ENCODE measurements around the gene LAMB3. TPM values are rescaled to one million over a fixed set of nuclear protein-coding genes. Genes with fewer than 3 reads are reported as not detected.

Gene LAMB3
- total RNA-seq, 1 experiment from 2014 or later: 90.0 TPM

- H3K4me1 ChIP-seq (replicated peaks; ENCODE audit: insufficient read depth): peaks cover 3% of the 10 kb centered on the region; the same call in 1 of the 2 replicates
- H4K20me1 ChIP-seq (ENCODE audit: insufficient read depth): peaks cover 3% of the 10 kb centered on the region
- CTCF ChIA-PET: interaction anchor here (0.5 to 0.9 kb wide), 2 partner anchors 49 to 969 kb away, joined by 3 to 4 read pairs; no protein-coding TSS in a partner anchor
- H3K27me3 ChIP-seq (ENCODE audit: insufficient read depth, low read depth): no peaks in the 10 kb centered on the region
- no peak overlapping the region for H3K4me3 ChIP-seq
- intact Hi-C loops (cut with micrococcal nuclease; ENCODE audit: unreplicated experiment): no loop called here
- no peak for TF ChIP-seq CTCF (conservative IDR thresholded peaks at IDR 0.05)
- no peak for TF ChIP-seq EZH2 (IDR thresholded peaks at IDR 0.05; ENCODE audit: low read depth)
- H3K27ac ChIP-seq: no peak overlapping the region
- no peaks in the 10 kb centered on the region for H3K9me3 ChIP-seq (ENCODE audit: insufficient read depth, low read depth)
- POLR2A ChIA-PET (ENCODE audit: unreplicated experiment): interaction anchor here (0.6 kb wide), 1 partner anchor 32 kb away, joined by 3 read pairs; no protein-coding TSS in a partner anchor
- H3K4me2 ChIP-seq: no peak overlapping the region
- no peaks in the 10 kb centered on the region for H3K9me2 ChIP-seq (ENCODE audit: insufficient read depth)
- H2AFZ ChIP-seq: no peak overlapping the region
- H3K36me3 ChIP-seq (ENCODE audit: low read depth): peaks cover 45% of the 10 kb centered on the region
- no peak for DNase-seq
- peaks cover 21% of the 10 kb centered on the region; the same call in 1 of the 2 replicates for H3F3A ChIP-seq (ENCODE audit: insufficient read depth, low read depth)
- BruUV-seq (replicated peaks): no TSS peak
- peaks cover 54% of the 10 kb centered on the region for H3K79me2 ChIP-seq (ENCODE audit: low read depth)
Observed at GRCh38 chr1:209641832-209642172, 10.4 kb downstream of the LAMB3 start.

GRCh38 chr1:209635850-209636249 is 16.4 kb downstream of the LAMB3 start:
- Histone ChIP-seq H3F3A (ENCODE audit: insufficient read depth, low read depth) (peaks cover 4% of the 10 kb centered on the region; the same call in 1 of the 2 replicates), H3K4me2 (no peak overlapping the region), H3K4me3 (no peak overlapping the region), H4K20me1 (ENCODE audit: insufficient read depth) (no peaks in the 10 kb centered on the region; the same call in none of the 2 replicates), H3K27ac (no peak overlapping the region), H3K9me3 (ENCODE audit: insufficient read depth, low read depth) (no peaks in the 10 kb centered on the region), H3K36me3 (ENCODE audit: low read depth) (peaks cover 19% of the 10 kb centered on the region), H3K27me3 (ENCODE audit: insufficient read depth, low read depth) (no peaks in the 10 kb centered on the region), H3K79me2 (ENCODE audit: low read depth) (no peaks in the 10 kb centered on the region), H3K4me1 (replicated peaks; ENCODE audit: insufficient read depth) (no peaks in the 10 kb centered on the region), H2AFZ (no peak overlapping the region), H3K9me2 (ENCODE audit: insufficient read depth) (no peaks in the 10 kb centered on the region)
- ChIA-PET POLR2A (ENCODE audit: unreplicated experiment) (no interaction called here), CTCF (no interaction called here)
- TF ChIP-seq EZH2 (IDR thresholded peaks at IDR 0.05; ENCODE audit: low read depth): no peak
- no peak for TF ChIP-seq CTCF (conservative IDR thresholded peaks at IDR 0.05)
- BruUV-seq (replicated peaks): no TSS peak
- no peak for DNase-seq
- intact Hi-C loops (cut with micrococcal nuclease; ENCODE audit: unreplicated experiment): no loop called here

- Histone ChIP-seq H3F3A (ENCODE audit: insufficient read depth, low read depth) (peaks cover 8% of the 10 kb centered on the region; the same call in 1 of the 2 replicates), H3K27ac (no peak overlapping the region), H3K4me2 (no peak overlapping the region), H3K4me3 (no peak overlapping the region), H3K79me2 (ENCODE audit: low read depth) (no peaks in the 10 kb centered on the region), H3K4me1 (replicated peaks; ENCODE audit: insufficient read depth) (no peaks in the 10 kb centered on the region), H4K20me1 (ENCODE audit: insufficient read depth) (no peaks in the 10 kb centered on the region; the same call in 1 of the 2 replicates), H3K27me3 (ENCODE audit: insufficient read depth, low read depth) (no peaks in the 10 kb centered on the region), H3K9me3 (ENCODE audit: insufficient read depth, low read depth) (no peaks in the 10 kb centered on the region), H3K9me2 (ENCODE audit: insufficient read depth) (no peaks in the 10 kb centered on the region), H2AFZ (no peak overlapping the region), H3K36me3 (ENCODE audit: low read depth) (peaks cover 19% of the 10 kb centered on the region)
- DNase-seq: no peak
- intact Hi-C loops (cut with micrococcal nuclease; ENCODE audit: unreplicated experiment): no loop called here
- no peak for TF ChIP-seq EZH2 (IDR thresholded peaks at IDR 0.05; ENCODE audit: low read depth)
- no peak for TF ChIP-seq CTCF (conservative IDR thresholded peaks at IDR 0.05)
- POLR2A ChIA-PET (ENCODE audit: unreplicated experiment): no interaction called here
- CTCF ChIA-PET: no interaction called here
- BruUV-seq (replicated peaks): no TSS peak
Observed at GRCh38 chr1:209634005-209634737, 18.1 kb downstream of the LAMB3 start.

Data from PC-9 (cell line).